Duodenal mucosa (tissue), 2 donors: ENCODE data around the gene GYG1.

Experiments used
- H3K27ac ChIP-seq: one replicate; pipeline ENCODE4 v1.7.0; 2013; ENCODE audit warnings: low read depth, low read length
- H3K27me3 ChIP-seq, 2 donors: one replicate each; pipeline ENCODE4 v1.7.0; 2013; ENCODE audit warnings: low read length in 2 of 2, control low read depth in 1 of 2; ENCODE audit not compliant: insufficient read depth in 2 of 2, control insufficient read depth in 1 of 2
- H3K36me3 ChIP-seq, 2 donors: one replicate each; pipeline ENCODE4 v1.7.0; 2013; ENCODE audit warnings: low read length in 2 of 2, control low read depth in 1 of 2; ENCODE audit not compliant: insufficient read depth in 2 of 2, control insufficient read depth in 1 of 2
- H3K4me1 ChIP-seq, 2 donors: one replicate each; pipeline ENCODE4 v1.7.0; 2013; ENCODE audit warnings: low read length in 2 of 2, control low read depth in 1 of 2; ENCODE audit not compliant: insufficient read depth in 2 of 2, control insufficient read depth in 1 of 2
- H3K4me3 ChIP-seq, 2 donors: one replicate each; pipeline ENCODE4 v1.7.0; 2013; ENCODE audit warnings: low read length in 2 of 2, low read depth in 1 of 2
- H3K9ac ChIP-seq, 2 donors: one replicate each; pipeline ENCODE4 v1.7.0; 2013; ENCODE audit warnings: low read length in 2 of 2, low read depth in 1 of 2
- H3K9me3 ChIP-seq, 2 donors: one replicate each; pipeline ENCODE4 v1.7.0; 2013; ENCODE audit warnings: low read length in 2 of 2, control low read depth in 1 of 2; ENCODE audit not compliant: control insufficient read depth in 1 of 2

The GYG1 gene

DNA sequence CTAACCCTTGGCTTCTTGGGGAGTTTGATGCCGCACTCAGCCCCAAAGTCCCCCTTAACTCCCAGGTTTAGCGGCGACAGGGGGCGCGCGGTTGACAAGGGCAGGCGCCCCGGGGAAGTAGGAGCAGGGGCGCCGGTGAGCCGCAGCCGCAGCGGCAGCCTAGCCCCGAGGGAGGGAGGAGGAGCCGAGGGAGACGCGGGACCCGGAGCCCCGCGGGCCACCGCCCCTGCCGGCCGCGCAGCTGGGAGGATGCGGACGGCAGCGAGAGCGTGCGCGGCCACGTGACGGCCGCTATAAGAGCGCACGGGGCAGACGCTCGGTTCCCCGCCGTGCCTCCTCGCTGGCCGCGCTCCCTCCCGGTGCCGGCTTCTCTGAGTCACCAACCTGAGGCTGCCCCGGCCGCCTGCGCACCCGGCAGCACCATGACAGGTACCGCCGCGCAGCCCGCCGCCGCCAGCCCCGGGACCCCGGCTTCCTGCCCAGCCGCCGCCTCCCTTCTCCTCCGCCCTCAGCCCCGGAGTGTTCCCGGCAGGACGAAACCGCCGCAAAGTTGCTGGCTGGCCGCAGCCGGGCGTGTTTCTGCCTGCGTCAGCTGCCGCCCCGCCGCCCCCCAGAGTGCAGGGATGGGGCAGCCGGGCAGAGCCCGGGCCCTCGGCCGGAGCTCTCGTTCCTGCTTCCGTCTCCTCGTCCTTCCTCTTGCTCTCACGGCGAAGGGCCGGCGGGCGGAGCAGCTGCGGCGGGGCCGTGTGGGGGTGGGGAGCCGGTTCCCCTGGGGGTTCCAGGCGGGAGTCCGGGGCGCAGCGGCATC, at the start of gene GYG1:
Gene GYG1, plus strand, starts transcription at position 322 of the 808 bp plus-strand sequence. Its CDS starts 101 bp downstream, at position 423.
- Histone ChIP-seq H3K36me3 (peaks cover 0 to 17% of the 10 kb centered on the region in 2 donors), H3K9me3 (no peaks in the 10 kb centered on the region)

DNA sequence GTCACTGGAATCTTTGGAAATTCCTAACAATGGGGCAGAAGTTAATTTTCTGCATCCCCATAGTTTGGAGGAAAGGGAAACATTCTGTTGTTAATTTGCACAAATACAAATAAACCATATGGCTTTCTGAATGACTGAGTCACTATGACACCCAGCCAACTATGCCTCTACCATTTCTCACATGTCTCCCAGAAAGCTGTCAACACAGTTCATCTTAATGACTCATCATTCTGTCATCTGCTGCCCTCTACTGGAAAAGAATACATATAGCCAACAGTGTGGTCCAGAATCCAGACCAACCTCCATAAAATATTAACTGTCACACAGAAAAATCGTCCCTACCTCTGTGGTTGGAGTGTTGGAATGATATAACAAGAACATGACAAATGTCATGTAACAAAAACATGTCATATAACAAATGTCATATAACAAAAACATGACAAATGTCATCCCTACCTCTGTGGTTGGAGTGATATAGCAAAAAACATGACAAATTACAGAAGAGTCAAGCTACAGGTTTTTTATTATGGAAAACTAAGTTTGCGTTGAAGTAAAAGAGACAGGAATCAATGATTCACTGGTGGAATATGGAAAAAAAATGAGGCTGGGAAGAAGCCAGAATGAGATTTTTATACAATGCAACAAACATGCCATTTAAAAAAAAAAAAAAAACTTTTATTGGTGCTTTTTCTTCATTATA, 47.7 kb upstream of the GYG1 start:
- H3K27ac ChIP-seq = no peak overlapping the region

More for the DNA sequence above, at the start of gene GYG1:
- H3K4me3 ChIP-seq = peak within 1 kb of the TSS; percentile 76 to 79
- peak within 1 kb of the TSS; percentile 55 to 68 for H3K9ac ChIP-seq
- no peaks in the 10 kb centered on the region for H3K27me3 ChIP-seq
- H3K27ac ChIP-seq = peak within 1 kb of the TSS; percentile 85
- peaks cover 11 to 15% of the 10 kb centered on the region in 2 donors for H3K4me1 ChIP-seq

DNA sequence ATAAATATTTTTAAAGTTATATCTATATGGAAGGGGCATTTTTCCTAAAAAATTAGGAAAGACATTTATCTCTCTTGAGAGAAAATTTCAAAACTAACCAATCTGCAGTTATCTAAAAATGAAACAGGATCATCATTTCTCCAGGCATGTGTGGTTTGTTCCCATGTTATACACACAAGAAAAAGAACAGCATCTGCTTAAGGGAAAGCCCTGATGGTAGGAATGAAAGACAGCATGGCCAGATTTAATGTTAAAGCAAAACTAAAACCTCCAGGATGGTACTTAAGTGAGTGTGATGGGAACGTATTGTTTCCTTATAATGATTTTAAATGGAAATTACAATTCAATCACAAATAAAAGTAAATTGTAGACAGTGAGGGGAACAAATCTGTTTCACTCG, 46.2 kb upstream of the GYG1 start:
- no peak overlapping the region for H3K4me3 ChIP-seq
- H3K27me3 ChIP-seq = no peaks in the 10 kb centered on the region
- no peaks in the 10 kb centered on the region for H3K9me3 ChIP-seq
- H3K4me1 ChIP-seq = no peaks in the 10 kb centered on the region
- no peak overlapping the region for H3K27ac ChIP-seq
- no peak overlapping the region for H3K9ac ChIP-seq
- H3K36me3 ChIP-seq = no peaks in the 10 kb centered on the region

More for the DNA sequence above, 47.7 kb upstream of the GYG1 start:
- H3K36me3 ChIP-seq = no peaks in the 10 kb centered on the region
- H3K9ac ChIP-seq = no peak overlapping the region
- H3K4me3 ChIP-seq = no peak overlapping the region
- H3K27me3 ChIP-seq = no peaks in the 10 kb centered on the region
- no peaks in the 10 kb centered on the region for H3K4me1 ChIP-seq
- no peaks in the 10 kb centered on the region for H3K9me3 ChIP-seq

DNA sequence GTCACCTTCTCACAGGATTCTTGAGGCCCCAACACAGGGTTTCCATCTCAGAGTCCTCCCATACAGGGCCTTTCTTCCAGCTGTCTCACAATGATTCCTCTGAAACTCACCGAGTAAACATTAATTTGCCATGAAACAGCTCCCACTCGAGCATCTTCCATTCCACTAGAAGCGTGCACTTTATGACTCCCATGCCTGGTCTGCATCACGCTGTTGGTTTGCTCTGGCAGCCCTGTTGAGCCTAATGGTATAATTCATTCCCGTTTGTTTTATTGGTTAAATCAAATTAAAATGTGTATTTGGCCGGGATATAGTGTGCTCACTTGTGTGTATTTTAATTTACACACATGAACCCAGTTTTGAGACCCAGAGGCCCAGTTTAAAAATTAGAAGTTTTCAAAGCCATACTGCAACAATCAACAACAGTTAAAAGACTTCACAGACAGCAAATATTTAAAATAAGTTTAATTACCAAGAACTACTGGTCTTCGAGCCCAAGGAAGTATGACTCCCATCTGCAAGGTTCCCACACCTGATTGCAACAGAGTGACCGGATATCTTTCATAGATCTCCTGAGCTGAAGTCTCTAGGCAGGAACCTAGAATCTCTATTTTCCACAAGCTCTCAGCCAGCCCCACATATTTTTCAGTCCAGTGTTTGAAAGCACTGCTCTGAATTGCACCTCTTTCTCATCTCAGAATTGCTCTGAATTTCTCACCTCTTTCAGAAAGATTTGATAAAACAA, 42.3 kb upstream of the GYG1 start:
- Histone ChIP-seq H3K36me3 (no peaks in the 10 kb centered on the region), H3K27me3 (no peaks in the 10 kb centered on the region), H3K9ac (no peak overlapping the region), H3K4me3 (no peak overlapping the region), H3K27ac (no peak overlapping the region), H3K4me1 (no peaks in the 10 kb centered on the region), H3K9me3 (no peaks in the 10 kb centered on the region)

DNA sequence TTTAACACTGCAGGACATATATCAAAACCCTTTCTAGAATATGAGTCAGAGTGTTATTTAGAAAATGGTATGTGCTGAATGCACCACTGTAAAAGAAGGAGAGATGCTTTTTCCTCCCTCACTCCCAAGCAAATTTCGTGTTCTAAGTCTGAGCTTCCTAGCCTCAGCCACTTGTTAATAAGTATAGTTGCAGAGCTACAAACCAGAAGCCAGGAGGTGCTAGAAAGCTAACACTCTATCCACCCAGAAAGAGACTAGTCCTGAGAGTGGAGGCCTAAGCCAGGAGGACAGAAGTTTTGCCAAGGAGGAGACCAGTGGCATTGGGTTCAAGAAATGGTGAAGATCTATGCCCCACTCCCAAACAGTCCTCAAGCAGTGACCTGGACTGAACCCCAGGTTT, 40.5 kb upstream of the GYG1 start:
- Histone ChIP-seq H3K9ac (no peak overlapping the region), H3K4me3 (no peak overlapping the region), H3K27ac (no peak overlapping the region)

DNA sequence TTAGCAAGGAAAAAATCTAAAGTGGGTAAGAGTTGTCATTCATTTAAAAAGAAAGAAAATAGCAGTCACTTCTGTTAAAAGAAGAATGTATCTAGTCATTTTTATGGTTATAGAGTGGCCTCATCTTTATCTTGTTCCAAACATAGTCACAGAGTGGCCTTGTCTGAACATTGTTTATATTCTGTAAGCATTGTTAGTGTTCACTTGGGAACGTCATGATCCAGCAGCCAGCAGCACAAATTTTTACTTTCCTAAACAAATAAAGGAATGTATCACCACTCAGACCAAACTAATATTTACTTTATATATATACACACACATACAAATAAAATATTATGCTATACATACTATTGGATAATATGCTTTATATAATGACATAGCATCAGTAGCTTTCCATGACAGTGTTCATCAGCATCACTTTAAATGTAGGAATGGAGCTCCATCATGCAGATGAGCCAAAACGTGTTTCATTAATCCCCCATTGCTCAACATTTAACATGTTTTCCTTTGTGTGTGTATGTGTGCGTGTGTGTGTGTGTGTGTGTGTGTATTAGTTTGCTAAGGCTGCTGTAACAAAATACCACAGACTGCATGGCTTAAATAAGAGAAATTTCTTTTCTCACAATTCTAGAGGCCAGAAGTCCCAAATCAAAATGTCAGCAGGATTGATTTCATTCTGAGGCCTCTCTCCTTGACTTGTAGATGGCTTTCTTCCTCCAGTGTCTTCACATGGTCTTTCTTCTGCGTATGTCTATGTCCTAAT, 39.6 kb upstream of the GYG1 start:
- H3K9me3 ChIP-seq = no peaks in the 10 kb centered on the region
- H3K27ac ChIP-seq = no peak overlapping the region
- no peaks in the 10 kb centered on the region for H3K36me3 ChIP-seq
- no peaks in the 10 kb centered on the region for H3K27me3 ChIP-seq
- H3K9ac ChIP-seq = no peak overlapping the region
- no peaks in the 10 kb centered on the region for H3K4me1 ChIP-seq
- no peak overlapping the region for H3K4me3 ChIP-seq

More for the DNA sequence above, 40.5 kb upstream of the GYG1 start:
- Histone ChIP-seq H3K27me3 (no peaks in the 10 kb centered on the region), H3K36me3 (no peaks in the 10 kb centered on the region), H3K4me1 (no peaks in the 10 kb centered on the region), H3K9me3 (no peaks in the 10 kb centered on the region)

DNA sequence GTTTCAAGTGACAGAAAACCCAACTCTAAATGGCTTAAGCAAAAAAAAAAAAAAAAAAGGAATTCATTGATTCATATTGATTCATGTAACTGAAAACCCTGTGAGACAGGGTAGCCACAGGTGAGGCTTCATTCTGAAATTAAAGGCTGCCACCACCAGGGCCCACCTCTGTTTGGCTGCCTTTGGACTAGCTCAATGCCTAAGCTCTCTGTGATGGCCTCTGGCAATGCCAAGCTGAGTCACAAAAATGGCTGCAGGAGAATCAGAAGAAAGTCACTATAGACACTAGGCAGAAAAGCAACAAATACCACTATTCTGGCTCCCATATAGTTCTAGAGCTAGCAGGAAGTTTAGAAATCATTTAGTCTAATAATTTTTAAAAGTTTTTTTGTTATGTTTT, 38.2 kb upstream of the GYG1 start:
- Histone ChIP-seq H3K4me3 (no peak overlapping the region), H3K27ac (no peak overlapping the region), H3K36me3 (no peaks in the 10 kb centered on the region), H3K27me3 (no peaks in the 10 kb centered on the region), H3K9ac (no peak overlapping the region), H3K4me1 (no peaks in the 10 kb centered on the region), H3K9me3 (no peaks in the 10 kb centered on the region)

DNA sequence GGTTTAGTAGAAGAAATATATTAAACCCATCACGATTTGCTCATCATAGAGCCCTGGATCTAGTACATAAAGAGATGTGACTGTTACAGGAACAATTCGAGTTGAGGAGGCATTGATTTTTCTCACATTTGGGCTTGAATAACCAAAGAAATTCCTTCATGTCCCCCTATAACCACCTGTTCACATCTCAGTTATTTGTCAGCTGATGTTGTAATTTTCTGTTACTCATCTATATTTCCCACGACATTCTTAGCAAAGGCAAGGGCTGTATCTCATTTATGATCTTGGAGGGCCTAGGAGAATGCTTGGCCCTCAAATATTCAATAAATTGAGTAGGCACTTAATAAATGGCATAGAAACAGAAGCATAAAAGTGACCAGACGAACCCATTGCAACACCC, 36.4 kb upstream of the GYG1 start:
- Histone ChIP-seq H3K4me1 (no peaks in the 10 kb centered on the region), H3K27ac (no peak overlapping the region), H3K36me3 (no peaks in the 10 kb centered on the region), H3K9ac (no peak overlapping the region), H3K9me3 (no peaks in the 10 kb centered on the region), H3K4me3 (no peak overlapping the region), H3K27me3 (no peaks in the 10 kb centered on the region)

DNA sequence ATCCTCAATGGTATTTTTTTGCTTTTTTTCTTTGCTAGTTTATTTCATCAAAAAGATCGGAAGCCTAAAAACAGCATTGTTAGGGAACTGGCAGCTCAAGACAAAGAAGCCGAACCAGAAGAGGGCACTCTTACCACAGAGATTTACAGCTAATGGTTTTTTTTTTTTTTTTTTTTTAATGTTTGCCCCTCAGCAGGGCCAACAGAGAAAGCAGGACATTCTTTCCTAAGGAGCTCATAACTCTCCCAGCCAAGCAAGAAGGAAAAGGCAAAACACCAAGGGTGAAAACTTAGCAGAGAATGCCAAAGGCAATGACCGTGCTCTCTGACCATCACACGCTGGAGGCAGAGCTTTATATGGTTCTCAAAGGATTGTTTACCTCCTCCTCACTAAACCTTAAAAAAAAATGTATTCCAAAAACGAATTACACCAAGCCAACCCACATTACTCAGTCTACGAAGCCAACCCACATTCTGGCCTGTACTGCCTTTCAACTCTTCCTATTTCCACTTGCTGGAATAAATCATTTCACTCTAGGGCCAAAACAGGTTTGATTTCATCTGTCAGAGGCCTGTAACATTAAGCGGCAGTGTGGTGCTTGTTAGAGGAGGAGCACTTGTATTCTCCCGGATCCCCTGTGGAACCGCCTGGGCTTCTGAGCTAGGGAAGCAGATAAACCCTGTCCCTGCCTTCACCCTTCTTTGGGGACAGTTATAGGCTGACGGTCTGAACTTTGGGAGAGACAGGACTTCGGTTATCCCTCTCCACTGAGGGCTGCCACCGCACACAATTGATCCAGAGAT, 35.6 kb upstream of the GYG1 start:
- no peaks in the 10 kb centered on the region for H3K9me3 ChIP-seq
- peaks cover 0 to 2% of the 10 kb centered on the region in 2 donors for H3K27me3 ChIP-seq
- H3K4me1 ChIP-seq = no peaks in the 10 kb centered on the region
- H3K36me3 ChIP-seq = no peaks in the 10 kb centered on the region
- H3K4me3 ChIP-seq = no peak overlapping the region
- no peak overlapping the region for H3K27ac ChIP-seq
- H3K9ac ChIP-seq = peak overlapping the region in 1 of 2 donors; percentile 15
